Panc1 (cell line): ENCODE results near the gene RPL37A. TPM values are rescaled to one million over a fixed set of nuclear protein-coding genes. Genes with fewer than 3 reads are reported as not detected.

Experiments used
- ATAC-seq: fragments of 200-7000 bp; cut with Tn5 transposase; 2 replicates; pipeline ENCODE4 v1.9.1; 2020; ENCODE audit warnings: mild to moderate bottlenecking, moderate library complexity
- BruUV-seq: library from RNA; stranded (reverse); fragments of 400-500 nt; replicated peaks from 2 replicates; lab custom pipeline; 2021; lab: Mats Ljungman, UMichigan
- CTCF ChIA-PET: fragments of 300-600 bp; sonication (Branson Sonifier 250); formaldehyde crosslinking; loops from one replicate; lab custom pipeline; 2022; ENCODE audit warnings: antibody characterized with exemption; lab: Charles Lee
- POLR2A ChIA-PET: fragments of 300-600 bp; sonication (Branson Sonifier 250); formaldehyde crosslinking; loops from one replicate; lab custom pipeline; 2022; ENCODE audit warnings: antibody characterized with exemption; lab: Charles Lee
- DNase-seq: peaks from one replicate; pipeline ENCODE4 v3.0.0-alpha.2; 2010; ENCODE audit warnings: low read depth, low spot score
- H3K27ac ChIP-seq: 2 replicates; pipeline ENCODE4 v1.5.1; 2011; ENCODE audit warnings: mild to moderate bottlenecking, low read length, inconsistent platforms
- H3K27me3 ChIP-seq: fragments of 200-500 bp; sonication (Bioruptor generic); 2 replicates; pipeline ENCODE4 v1.6.0; 2014; ENCODE audit warnings: low read length, inconsistent platforms; ENCODE audit not compliant: control insufficient read depth, insufficient read depth
- H3K36me3 ChIP-seq: fragments of 200-500 bp; sonication (Bioruptor generic); 2 replicates; pipeline ENCODE4 v1.5.1; 2014; ENCODE audit warnings: inconsistent platforms, mild to moderate bottlenecking, low read length, moderate library complexity; ENCODE audit not compliant: control insufficient read depth, insufficient read depth
- H3K4me1 ChIP-seq: 2 replicates; pipeline ENCODE4 v1.5.1; 2011; ENCODE audit warnings: inconsistent platforms, mild to moderate bottlenecking, low read length, moderate library complexity; ENCODE audit not compliant: control insufficient read depth, insufficient read depth
- H3K4me3 ChIP-seq, 2 experiments: 2 replicates each; pipeline ENCODE4 v1.5.1; 2011 to 2012; ENCODE audit warnings: low read depth in 2 of 2, low read length in 2 of 2, mild to moderate bottlenecking in 2 of 2, inconsistent platforms in 1 of 2, moderate library complexity in 1 of 2
- H3K9me3 ChIP-seq: fragments of 200-500 bp; sonication (Bioruptor generic); 2 replicates; pipeline ENCODE4 v1.5.1; 2014; ENCODE audit warnings: low read depth, mild to moderate bottlenecking, inconsistent platforms, low read length, moderate library complexity; ENCODE audit not compliant: control insufficient read depth, insufficient read depth
- POLR2AphosphoS5 ChIP-seq: IDR thresholded peaks from 2 replicates; pipeline ENCODE4 v1.6.1; 2012; ENCODE audit warnings: mild to moderate bottlenecking, low read depth, low read length, moderate library complexity
- REST ChIP-seq, 2 experiments: IDR thresholded peaks; 2 replicates each; pipeline ENCODE4 v1.6.1; 2011 to 2012; ENCODE audit warnings: low read depth in 2 of 2, control low read depth in 1 of 2, low read length in 1 of 2, mild to moderate bottlenecking in 1 of 2, moderate library complexity in 1 of 2; ENCODE audit not compliant: insufficient read depth in 1 of 2
- SIN3A ChIP-seq: IDR thresholded peaks from 2 replicates; pipeline ENCODE4 v1.6.1; 2012; ENCODE audit warnings: low read depth, mild to moderate bottlenecking, low read length, moderate library complexity, borderline replicate concordance; ENCODE audit not compliant: insufficient read depth
- TCF7L2 ChIP-seq: IDR thresholded peaks from 2 replicates; pipeline ENCODE4 v1.6.1; 2011; ENCODE audit warnings: mild to moderate bottlenecking, low read depth, low read length, inconsistent platforms
- in situ Hi-C: cut with HindIII; loops from 2 replicates; pipeline ENCODE4 v1.10.0; 2016; ENCODE audit warnings: low sequenced_read_pairs, low pct_unique_long_range_greater_than_20kb
- intact Hi-C: fragments of 100-400 bp; cut with micrococcal nuclease; formaldehyde crosslinking; loops from one replicate; pipeline ENCODE4 v1.10.0; 2022; ENCODE audit not compliant: unreplicated experiment
- total RNA-seq: library from RNA; stranded (reverse); gene quantifications from one replicate; pipeline ENCODE4 v1.2.1, GENCODE V29; 2021; ENCODE audit not compliant: unreplicated experiment
- TF ChIP-seq, protein P1 (sequence below): fragments of 450-650 bp; IDR thresholded peaks from 2 replicates; pipeline ENCODE4 v1.5.1; 2017; ENCODE audit warnings: mild to moderate bottlenecking

The RPL37A gene
- total RNA-seq, 1 experiment from 2014 or later: 1,826 TPM

DNA sequence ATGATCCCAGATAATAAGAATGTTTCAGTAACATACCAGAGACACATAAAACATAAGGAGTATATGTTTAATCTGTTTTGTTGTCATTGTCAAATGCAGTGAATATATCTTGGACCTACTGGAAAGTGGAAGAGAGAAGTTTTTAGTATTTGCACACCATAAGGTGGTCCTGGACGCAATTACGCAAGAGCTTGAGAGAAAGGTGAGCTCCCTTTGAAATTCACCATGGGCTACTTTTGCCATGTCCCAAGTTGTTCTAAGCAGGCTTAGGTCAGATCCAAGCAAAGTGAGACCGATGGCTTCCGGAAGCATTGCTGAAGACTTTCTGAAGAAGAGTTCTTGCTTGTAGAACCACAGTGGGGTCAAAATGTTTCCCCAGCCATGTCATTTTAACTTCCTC, 30.8 kb upstream of the RPL37A start:
- no peaks in the 10 kb centered on the region for H3K4me1 ChIP-seq
- no TSS peak for BruUV-seq
- POLR2A ChIA-PET: interaction anchor here (0.6 kb wide), 1 partner anchor 46 kb away, joined by 3 read pairs; no protein-coding TSS in a partner anchor
- no peaks in the 10 kb centered on the region for H3K9me3 ChIP-seq
- intact Hi-C loops (no loop called here), in situ Hi-C loops (no loop called here)
- no peak overlapping the region for H3K27ac ChIP-seq
- CTCF ChIA-PET: no interaction called here
- TF ChIP-seq, protein P1, sequence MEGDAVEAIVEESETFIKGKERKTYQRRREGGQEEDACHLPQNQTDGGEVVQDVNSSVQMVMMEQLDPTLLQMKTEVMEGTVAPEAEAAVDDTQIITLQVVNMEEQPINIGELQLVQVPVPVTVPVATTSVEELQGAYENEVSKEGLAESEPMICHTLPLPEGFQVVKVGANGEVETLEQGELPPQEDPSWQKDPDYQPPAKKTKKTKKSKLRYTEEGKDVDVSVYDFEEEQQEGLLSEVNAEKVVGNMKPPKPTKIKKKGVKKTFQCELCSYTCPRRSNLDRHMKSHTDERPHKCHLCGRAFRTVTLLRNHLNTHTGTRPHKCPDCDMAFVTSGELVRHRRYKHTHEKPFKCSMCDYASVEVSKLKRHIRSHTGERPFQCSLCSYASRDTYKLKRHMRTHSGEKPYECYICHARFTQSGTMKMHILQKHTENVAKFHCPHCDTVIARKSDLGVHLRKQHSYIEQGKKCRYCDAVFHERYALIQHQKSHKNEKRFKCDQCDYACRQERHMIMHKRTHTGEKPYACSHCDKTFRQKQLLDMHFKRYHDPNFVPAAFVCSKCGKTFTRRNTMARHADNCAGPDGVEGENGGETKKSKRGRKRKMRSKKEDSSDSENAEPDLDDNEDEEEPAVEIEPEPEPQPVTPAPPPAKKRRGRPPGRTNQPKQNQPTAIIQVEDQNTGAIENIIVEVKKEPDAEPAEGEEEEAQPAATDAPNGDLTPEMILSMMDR: no peak
- H3K4me3 ChIP-seq: no peak overlapping the region
- no peaks in the 10 kb centered on the region for H3K27me3 ChIP-seq
- H3K36me3 ChIP-seq: no peaks in the 10 kb centered on the region
- DNase-seq (no peak), ATAC-seq (no peak)

DNA sequence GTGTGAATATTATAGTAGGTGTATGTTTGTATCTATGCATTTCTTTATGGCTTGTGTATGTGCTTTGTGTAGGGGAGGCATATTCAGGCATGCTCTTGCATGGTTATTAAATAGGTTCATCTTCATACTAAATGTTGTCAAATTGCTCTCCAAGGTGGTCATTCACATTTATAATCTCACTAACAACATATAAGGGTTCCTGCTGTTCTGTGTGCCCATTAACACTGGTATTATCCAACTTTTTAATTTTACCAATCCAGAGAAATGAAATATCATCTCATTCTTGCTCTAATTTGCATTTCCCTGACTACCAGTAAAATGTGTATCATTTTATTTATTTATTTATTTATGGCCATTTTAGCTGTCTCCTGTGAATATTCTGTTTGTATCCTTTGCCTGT, 29.0 kb upstream of the RPL37A start:
- Histone ChIP-seq H3K4me3 (no peak overlapping the region), H3K27ac (no peak overlapping the region), H3K36me3 (no peaks in the 10 kb centered on the region), H3K4me1 (no peaks in the 10 kb centered on the region), H3K27me3 (no peaks in the 10 kb centered on the region), H3K9me3 (no peaks in the 10 kb centered on the region)
- in situ Hi-C loops (no loop called here), intact Hi-C loops (no loop called here)
- ATAC-seq (no peak), DNase-seq (no peak)
- BruUV-seq: no TSS peak
- ChIA-PET POLR2A (no interaction called here), CTCF (no interaction called here)
- TF ChIP-seq, protein P1: no peak
- no peak for TF ChIP-seq REST (IDR thresholded peaks at IDR 0.05; ENCODE audit: insufficient read depth in 1 of 2, low read depth in 2 of 2, low read length in 1 of 2)
- no peak for TF ChIP-seq POLR2AphosphoS5
- no peak for TF ChIP-seq SIN3A
- no peak for TF ChIP-seq TCF7L2

DNA sequence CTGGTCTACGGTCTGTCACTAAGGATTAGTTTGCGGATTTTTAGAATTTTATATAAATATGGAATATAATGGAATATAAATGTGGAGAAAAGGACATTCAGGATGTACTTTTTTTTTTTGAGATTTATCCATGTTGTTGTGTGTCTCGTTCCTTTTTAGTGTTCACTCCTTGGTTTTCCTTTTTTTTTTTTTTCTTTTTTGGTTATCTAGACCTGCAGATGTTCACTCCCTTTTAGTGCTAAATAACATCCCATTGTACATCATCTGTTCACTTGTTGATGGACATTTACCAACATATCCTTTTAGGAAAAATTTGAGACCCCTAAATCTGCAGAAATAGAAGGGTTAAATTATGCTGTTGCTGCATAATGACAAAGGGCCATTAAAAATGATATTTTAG, 25.5 kb upstream of the RPL37A start:
- no peaks in the 10 kb centered on the region for H3K4me1 ChIP-seq
- BruUV-seq: no TSS peak
- in situ Hi-C loops: no loop called here
- no peak overlapping the region for H3K4me3 ChIP-seq
- DNase-seq (no peak), ATAC-seq (no peak)
- no peak for TF ChIP-seq SIN3A
- no peak for TF ChIP-seq REST (IDR thresholded peaks at IDR 0.05; ENCODE audit: insufficient read depth in 1 of 2, low read depth in 2 of 2, low read length in 1 of 2)
- TF ChIP-seq, protein P1: no peak
- no peak for TF ChIP-seq POLR2AphosphoS5
- no peak for TF ChIP-seq TCF7L2
- H3K27ac ChIP-seq: no peak overlapping the region
- H3K36me3 ChIP-seq: peaks cover 2% of the 10 kb centered on the region
- no peaks in the 10 kb centered on the region for H3K27me3 ChIP-seq
- CTCF ChIA-PET: no interaction called here
- intact Hi-C loops: no loop called here
- POLR2A ChIA-PET: no interaction called here
- no peaks in the 10 kb centered on the region for H3K9me3 ChIP-seq
